WTC11 (cell line): ENCODE results near the gene PGGHG. TPM values are rescaled to one million over a fixed set of nuclear protein-coding genes. Genes with fewer than 3 reads are reported as not detected.

Experiments
- ATAC-seq: fragments of 200-7000 bp; cut with Tn5 transposase; 2 replicates; pipeline ENCODE4 v1.10.0; 2021; ENCODE audit warnings: mild to moderate bottlenecking, moderate library complexity
- Bru-seq: library from RNA; stranded (reverse); fragments of 400-500 nt; gene quantifications from one replicate; lab custom pipeline; 2021; lab: Mats Ljungman, UMichigan
- CTCF ChIA-PET: fragments of 300-600 bp; sonication (Branson Sonifier 250); formaldehyde crosslinking; loops from one replicate; lab custom pipeline; 2021; ENCODE audit warnings: antibody characterized with exemption; lab: Charles Lee
- POLR2A ChIA-PET: fragments of 350-600 bp; sonication (Branson Sonifier 250); formaldehyde crosslinking; loops from one replicate; lab custom pipeline; 2021; ENCODE audit warnings: antibody characterized with exemption; lab: Charles Lee
- DNase-seq: peaks from one replicate; pipeline ENCODE4 v3.0.0; 2021; ENCODE audit warnings: low spot score
- H3K27ac Mint-ChIP-seq: 2 replicates; pipeline ENCODE4 v1.8.0; 2021; ENCODE audit warnings: mixed read lengths
- H3K27me3 Mint-ChIP-seq: 2 replicates; pipeline ENCODE4 v1.8.0; 2021; ENCODE audit warnings: low read depth, mild to moderate bottlenecking, moderate library complexity, mixed read lengths
- H3K36me3 Mint-ChIP-seq: 2 replicates; pipeline ENCODE4 v1.8.0; 2021; ENCODE audit warnings: mixed read lengths
- H3K4me1 Mint-ChIP-seq: 2 replicates; pipeline ENCODE4 v1.8.0; 2022; ENCODE audit warnings: mixed read lengths
- H3K4me3 Mint-ChIP-seq: 2 replicates; pipeline ENCODE4 v1.8.0; 2021; ENCODE audit warnings: mild to moderate bottlenecking, moderate library complexity, mixed read lengths
- H3K9me3 Mint-ChIP-seq: 2 replicates; pipeline ENCODE4 v1.8.0; 2021; ENCODE audit warnings: mixed read lengths
- ATF6 ChIP-seq: sonication (generic); formaldehyde crosslinking; IDR thresholded peaks from 2 replicates; pipeline ENCODE4 v1.8.1; 2023; ENCODE audit warnings: mild to moderate bottlenecking, missing genetic modification reagents
- CREM ChIP-seq: sonication (generic); formaldehyde crosslinking; IDR thresholded peaks from 2 replicates; pipeline ENCODE4 v1.8.1; 2022; ENCODE audit warnings: mild to moderate bottlenecking, missing genetic modification reagents, moderate library complexity
- EMX1 ChIP-seq: fragments of 250-450 bp; sonication (Bioruptor Pico); IDR thresholded peaks from 2 replicates; pipeline ENCODE4 v1.8.0; 2021; ENCODE audit warnings: mild to moderate bottlenecking
- ETV6 ChIP-seq: sonication (generic); formaldehyde crosslinking; IDR thresholded peaks from 2 replicates; pipeline ENCODE4 v1.8.1; 2022; ENCODE audit warnings: mild to moderate bottlenecking, missing genetic modification reagents
- FOXJ3 ChIP-seq: sonication (generic); formaldehyde crosslinking; IDR thresholded peaks from 2 replicates; pipeline ENCODE4 v1.9.0; 2021; ENCODE audit warnings: missing genetic modification reagents, mild to moderate bottlenecking, borderline replicate concordance
- GTF2I ChIP-seq: fragments of 250-450 bp; sonication (Bioruptor Pico); conservative IDR thresholded peaks from 2 replicates; pipeline ENCODE4 v1.4.0; 2021; ENCODE audit warnings: mild to moderate bottlenecking
- KAT7 ChIP-seq: sonication (generic); formaldehyde crosslinking; IDR thresholded peaks from 2 replicates; pipeline ENCODE4 v1.8.1; 2023; ENCODE audit warnings: missing genetic modification reagents, mild to moderate bottlenecking, borderline replicate concordance
- MAX ChIP-seq: sonication (generic); formaldehyde crosslinking; IDR thresholded peaks from 2 replicates; pipeline ENCODE4 v1.8.0; 2022; ENCODE audit warnings: mild to moderate bottlenecking, missing genetic modification reagents
- MYBL2 ChIP-seq: sonication (generic); formaldehyde crosslinking; IDR thresholded peaks from 2 replicates; pipeline ENCODE4 v1.8.1; 2023; ENCODE audit warnings: mild to moderate bottlenecking, moderate library complexity, missing genetic modification reagents
- RELA ChIP-seq: sonication (generic); formaldehyde crosslinking; IDR thresholded peaks from 2 replicates; pipeline ENCODE4 v1.8.1; 2022; ENCODE audit warnings: missing genetic modification reagents, mild to moderate bottlenecking, borderline replicate concordance
- SOX15 ChIP-seq: fragments of 250-450 bp; sonication (Bioruptor Pico); IDR thresholded peaks from 2 replicates; pipeline ENCODE4 v1.9.0; 2021; ENCODE audit warnings: mild to moderate bottlenecking
- TCF7 ChIP-seq: sonication (generic); formaldehyde crosslinking; IDR thresholded peaks from 2 replicates; pipeline ENCODE4 v1.8.0; 2022; ENCODE audit warnings: mild to moderate bottlenecking, low read depth, missing genetic modification reagents, moderate library complexity
- ZNF263 ChIP-seq: sonication (generic); formaldehyde crosslinking; IDR thresholded peaks from 2 replicates; pipeline ENCODE4 v1.8.1; 2022; ENCODE audit warnings: low read depth, mild to moderate bottlenecking, moderate library complexity, missing genetic modification reagents
- ZNF281 ChIP-seq: sonication (generic); formaldehyde crosslinking; IDR thresholded peaks from 2 replicates; pipeline ENCODE4 v1.8.0; 2023; ENCODE audit warnings: mild to moderate bottlenecking, missing genetic modification reagents
- ZNF416 ChIP-seq: fragments of 250-450 bp; sonication (Bioruptor Pico); IDR thresholded peaks from 2 replicates; pipeline ENCODE4 v1.9.0; 2021; ENCODE audit warnings: mild to moderate bottlenecking, inconsistent platforms
- long read RNA-seq, 3 experiments: library from RNA in 1 of 3; library from capped mRNA in 1 of 3; library from polyadenylated mRNA in 1 of 3; unstranded in 2 of 3; stranded (forward) in 1 of 3; transcript quantifications; one replicate each; pipeline ENCODE4 v2.0.0, GENCODE V29; 2021
- total RNA-seq: library from RNA; stranded (reverse); gene quantifications from 3 replicates; pipeline ENCODE4 v1.2.3, GENCODE V29; 2021
- TF ChIP-seq, protein P1 (sequence below): sonication (generic); formaldehyde crosslinking; IDR thresholded peaks from 2 replicates; pipeline ENCODE4 v1.8.1; 2023; ENCODE audit warnings: mild to moderate bottlenecking, missing genetic modification reagents, moderate library complexity
- TF ChIP-seq, protein P2 (sequence below): sonication (generic); formaldehyde crosslinking; IDR thresholded peaks from 2 replicates; pipeline ENCODE4 v1.8.1; 2022; ENCODE audit warnings: missing genetic modification reagents, borderline replicate concordance

The PGGHG gene
- total RNA-seq = 74.9 to 111 TPM (median 106 TPM) in 3 replicates
- percentile 67 among the genes with signal in this experiment for Bru-seq, nascent RNA
- long read RNA-seq, experiment 1, partial matches to known transcripts = 62 of 136 reads
- long read RNA-seq, experiment 1, other reads (novel, unspliced or antisense) = 72 of 136 reads
- long read RNA-seq, experiment 2, partial matches to known transcripts = 16 of 42 reads
- long read RNA-seq, experiment 2, other reads (novel, unspliced or antisense) = 25 of 42 reads
- long read RNA-seq, experiment 3 = 0 reads

DNA sequence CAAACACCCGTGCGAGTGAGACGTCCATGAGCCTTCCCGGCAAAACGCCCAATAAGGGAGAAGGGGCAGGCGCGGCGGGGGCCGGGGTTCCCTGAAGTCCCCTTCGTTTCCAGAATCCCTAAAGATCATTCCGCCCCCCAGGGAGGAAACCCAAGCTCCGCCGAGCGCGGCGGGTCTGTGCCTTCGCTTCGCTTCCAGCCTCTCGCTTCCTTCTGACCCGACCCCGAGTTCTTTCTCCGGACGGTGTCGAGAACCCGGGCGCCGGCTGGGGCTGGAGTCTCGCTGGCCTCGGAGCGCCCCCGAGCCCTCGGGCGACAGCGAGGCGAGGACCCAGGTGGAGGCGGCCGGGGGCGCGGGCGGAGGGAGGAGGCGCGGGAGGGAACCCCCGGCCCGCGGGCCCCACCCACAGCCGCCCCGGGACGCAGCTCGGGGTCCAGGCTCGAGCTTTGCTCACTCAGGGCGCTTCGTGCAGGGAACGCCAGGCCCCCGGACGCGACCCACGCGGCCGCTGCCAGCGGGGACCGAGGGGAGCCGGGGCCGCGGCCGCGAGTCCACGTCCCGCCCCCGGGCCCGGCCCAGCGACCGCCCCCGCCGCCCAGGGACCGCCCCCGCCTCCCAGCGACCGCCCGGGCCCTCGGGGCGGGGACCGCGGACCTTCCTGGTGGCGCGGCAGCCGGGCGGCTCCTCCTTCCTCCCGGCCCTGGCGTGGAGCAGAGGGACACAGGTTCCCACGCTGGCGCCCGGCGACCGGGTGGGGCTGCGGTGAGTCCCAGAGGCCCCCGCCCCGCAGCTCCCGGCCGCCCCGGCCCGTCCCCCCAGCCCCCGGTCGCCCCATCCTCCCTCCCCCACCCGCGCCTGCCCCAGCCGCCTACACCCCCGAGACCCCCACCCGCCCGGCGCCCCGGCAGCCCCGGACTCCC, at the start of gene PGGHG:
TSS of gene PGGHG (plus strand) at position 649 of the 920 bp plus-strand sequence. CDS start 691 bp downstream, outside the sequence.
- POLR2A ChIA-PET = interaction anchor here (0.8 to 2.6 kb wide), 3 partner anchors 12 to 49 kb away, joined by 4 to 9 read pairs (median 5); no protein-coding TSS in a partner anchor
- peak within 1 kb of the TSS; percentile 32 for H3K27ac Mint-ChIP-seq
- DNase-seq = peak; percentile 45

More for the DNA sequence above, at the start of gene PGGHG:
- Mint-ChIP-seq H3K27me3 (peaks cover 18% of the 10 kb centered on the region), H3K4me1 (peaks cover 43% of the 10 kb centered on the region), H3K9me3 (no peaks in the 10 kb centered on the region), H3K4me3 (peak within 1 kb of the TSS; percentile 75), H3K36me3 (peaks cover 16% of the 10 kb centered on the region; the same call in 1 of the 2 replicates)
- CTCF ChIA-PET = interaction anchor here (0.9 to 4.8 kb wide), 4 partner anchors 17 to 76 kb away, joined by 3 to 34 read pairs (median 14); no protein-coding TSS in a partner anchor
- peak; percentile 31 for ATAC-seq
- no peak for TF ChIP-seq EMX1
- TF ChIP-seq ZNF263 (CRISPR knock-in tag) = no peak
- TF ChIP-seq ATF6 (CRISPR knock-in tag) = no peak
- TF ChIP-seq FOXJ3 (CRISPR knock-in tag) = no peak
- no peak for TF ChIP-seq ZNF416 (CRISPR knock-in tag)
- no peak for TF ChIP-seq TCF7 (CRISPR knock-in tag)
- no peak for TF ChIP-seq MYBL2
- TF ChIP-seq, protein P1, sequence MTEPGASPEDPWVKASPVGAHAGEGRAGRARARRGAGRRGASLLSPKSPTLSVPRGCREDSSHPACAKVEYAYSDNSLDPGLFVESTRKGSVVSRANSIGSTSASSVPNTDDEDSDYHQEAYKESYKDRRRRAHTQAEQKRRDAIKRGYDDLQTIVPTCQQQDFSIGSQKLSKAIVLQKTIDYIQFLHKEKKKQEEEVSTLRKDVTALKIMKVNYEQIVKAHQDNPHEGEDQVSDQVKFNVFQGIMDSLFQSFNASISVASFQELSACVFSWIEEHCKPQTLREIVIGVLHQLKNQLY (CRISPR knock-in tag) = no peak
- TF ChIP-seq CREM (CRISPR knock-in tag) = no peak
- no peak for TF ChIP-seq SOX15
- no peak for TF ChIP-seq KAT7 (CRISPR knock-in tag)
- TF ChIP-seq GTF2I (CRISPR knock-in tag) = no peak
- TF ChIP-seq RELA = no peak
- TF ChIP-seq ETV6 (CRISPR knock-in tag) = no peak
- TF ChIP-seq, protein P2, sequence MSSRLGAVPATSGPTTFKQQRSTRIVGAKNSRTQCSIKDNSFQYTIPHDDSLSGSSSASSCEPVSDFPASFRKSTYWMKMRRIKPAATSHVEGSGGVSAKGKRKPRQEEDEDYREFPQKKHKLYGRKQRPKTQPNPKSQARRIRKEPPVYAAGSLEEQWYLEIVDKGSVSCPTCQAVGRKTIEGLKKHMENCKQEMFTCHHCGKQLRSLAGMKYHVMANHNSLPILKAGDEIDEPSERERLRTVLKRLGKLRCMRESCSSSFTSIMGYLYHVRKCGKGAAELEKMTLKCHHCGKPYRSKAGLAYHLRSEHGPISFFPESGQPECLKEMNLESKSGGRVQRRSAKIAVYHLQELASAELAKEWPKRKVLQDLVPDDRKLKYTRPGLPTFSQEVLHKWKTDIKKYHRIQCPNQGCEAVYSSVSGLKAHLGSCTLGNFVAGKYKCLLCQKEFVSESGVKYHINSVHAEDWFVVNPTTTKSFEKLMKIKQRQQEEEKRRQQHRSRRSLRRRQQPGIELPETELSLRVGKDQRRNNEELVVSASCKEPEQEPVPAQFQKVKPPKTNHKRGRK (CRISPR knock-in tag) = no peak
- no peak for TF ChIP-seq ZNF281
- TF ChIP-seq MAX (CRISPR knock-in tag) = no peak
